Progenitor cell of endocrine pancreas (in vitro differentiated cells): ENCODE results near the gene IDUA. TPM values are rescaled to one million over a fixed set of nuclear protein-coding genes. Genes with fewer than 3 reads are reported as not detected.

ENCODE experiments used
- DNase-seq: peaks from one replicate; pipeline ENCODE4 v3.0.0; 2021; ENCODE audit warnings: low spot score; ENCODE audit not compliant: unreplicated experiment
- H3K27ac Mint-ChIP-seq: 2 replicates; pipeline ENCODE4 v1.8.0; 2021; ENCODE audit warnings: mild to moderate bottlenecking, moderate library complexity, mixed read lengths
- H3K27me3 Mint-ChIP-seq: 2 replicates; pipeline ENCODE4 v1.8.0; 2021; ENCODE audit warnings: mixed read lengths
- H3K36me3 Mint-ChIP-seq: 2 replicates; pipeline ENCODE4 v1.8.0; 2022; ENCODE audit warnings: mixed read lengths; ENCODE audit not compliant: insufficient read depth
- H3K4me1 Mint-ChIP-seq: 2 replicates; pipeline ENCODE4 v1.8.0; 2021; ENCODE audit warnings: low read depth, mixed read lengths
- H3K4me3 Mint-ChIP-seq: 2 replicates; pipeline ENCODE4 v1.8.0; 2021; ENCODE audit warnings: low read depth, mild to moderate bottlenecking, moderate library complexity, mixed read lengths
- H3K9me3 Mint-ChIP-seq: 2 replicates; pipeline ENCODE4 v1.8.0; 2021; ENCODE audit warnings: low read depth, mixed read lengths
- total RNA-seq: library from RNA; stranded (reverse); gene quantifications from 2 replicates; pipeline ENCODE4 v1.2.1, GENCODE V29; 2021
- TF ChIP-seq, protein P1 (sequence below): fragments of 200-600 bp; sonication (generic); IDR thresholded peaks from one replicate; pipeline ENCODE4 v1.5.0; 2021; ENCODE audit warnings: antibody characterized with exemption, mild to moderate bottlenecking; ENCODE audit not compliant: unreplicated experiment

IDUA gene
- total RNA-seq, 1 donor from 2014 or later = 87.0 TPM

DNA sequence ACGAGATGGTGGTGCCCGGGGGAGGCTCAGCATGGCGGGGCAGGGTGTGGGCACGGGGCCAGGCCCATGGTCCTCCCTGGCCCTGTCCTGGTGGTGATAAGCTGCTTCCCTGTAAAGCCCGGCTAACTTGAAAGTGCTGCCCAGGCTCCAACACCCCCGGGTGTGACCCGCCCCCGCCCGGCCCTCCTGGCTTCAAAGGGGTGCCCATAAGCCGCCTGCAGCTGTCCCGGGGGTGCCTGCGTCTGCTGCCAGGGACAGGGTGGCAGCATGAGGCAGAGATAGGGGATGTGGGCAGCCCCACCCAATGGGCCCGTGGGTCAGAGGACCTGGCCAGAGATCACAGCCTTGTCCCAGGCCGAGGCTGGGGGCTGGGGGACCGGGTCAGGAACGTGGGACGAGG lies 42.7 kb downstream of the IDUA start:
- H3K4me1 Mint-ChIP-seq = peaks cover 2% of the 10 kb centered on the region
- TF ChIP-seq, protein P1, sequence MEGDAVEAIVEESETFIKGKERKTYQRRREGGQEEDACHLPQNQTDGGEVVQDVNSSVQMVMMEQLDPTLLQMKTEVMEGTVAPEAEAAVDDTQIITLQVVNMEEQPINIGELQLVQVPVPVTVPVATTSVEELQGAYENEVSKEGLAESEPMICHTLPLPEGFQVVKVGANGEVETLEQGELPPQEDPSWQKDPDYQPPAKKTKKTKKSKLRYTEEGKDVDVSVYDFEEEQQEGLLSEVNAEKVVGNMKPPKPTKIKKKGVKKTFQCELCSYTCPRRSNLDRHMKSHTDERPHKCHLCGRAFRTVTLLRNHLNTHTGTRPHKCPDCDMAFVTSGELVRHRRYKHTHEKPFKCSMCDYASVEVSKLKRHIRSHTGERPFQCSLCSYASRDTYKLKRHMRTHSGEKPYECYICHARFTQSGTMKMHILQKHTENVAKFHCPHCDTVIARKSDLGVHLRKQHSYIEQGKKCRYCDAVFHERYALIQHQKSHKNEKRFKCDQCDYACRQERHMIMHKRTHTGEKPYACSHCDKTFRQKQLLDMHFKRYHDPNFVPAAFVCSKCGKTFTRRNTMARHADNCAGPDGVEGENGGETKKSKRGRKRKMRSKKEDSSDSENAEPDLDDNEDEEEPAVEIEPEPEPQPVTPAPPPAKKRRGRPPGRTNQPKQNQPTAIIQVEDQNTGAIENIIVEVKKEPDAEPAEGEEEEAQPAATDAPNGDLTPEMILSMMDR = no peak
- H3K27me3 Mint-ChIP-seq = no peaks in the 10 kb centered on the region
- DNase-seq = no peak
- no peak overlapping the region for H3K4me3 Mint-ChIP-seq
- peaks cover 7% of the 10 kb centered on the region for H3K36me3 Mint-ChIP-seq
- H3K27ac Mint-ChIP-seq = no peak overlapping the region
- H3K9me3 Mint-ChIP-seq = no peaks in the 10 kb centered on the region

DNA sequence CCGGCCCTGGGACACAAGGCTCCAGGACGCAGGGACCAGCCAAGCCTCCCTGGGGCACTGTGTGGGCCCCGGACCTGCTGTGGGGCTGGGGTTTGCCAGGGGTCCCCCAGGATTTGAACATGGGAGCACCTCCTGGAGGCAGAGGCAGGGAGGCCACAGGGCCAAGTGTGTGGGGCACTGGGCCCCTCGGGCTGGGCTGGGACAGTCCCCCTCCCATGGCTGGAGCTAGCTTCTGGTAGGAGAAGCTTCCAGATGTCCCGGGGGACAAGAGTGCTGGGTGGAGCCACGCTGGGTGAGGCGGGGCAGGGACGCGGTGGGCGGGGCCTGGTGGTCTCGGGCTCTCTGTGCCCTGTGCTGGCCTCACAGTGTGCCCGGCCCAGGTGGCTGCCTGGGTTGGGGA lies 43.2 kb downstream of the IDUA start:
- no peaks in the 10 kb centered on the region for H3K27me3 Mint-ChIP-seq
- no peak overlapping the region for H3K4me3 Mint-ChIP-seq
- no peaks in the 10 kb centered on the region for H3K9me3 Mint-ChIP-seq
- DNase-seq = no peak
- TF ChIP-seq, protein P1 = no peak
- H3K27ac Mint-ChIP-seq = no peak overlapping the region
- H3K4me1 Mint-ChIP-seq = peaks cover 2% of the 10 kb centered on the region
- H3K36me3 Mint-ChIP-seq = peaks cover 6% of the 10 kb centered on the region

DNA sequence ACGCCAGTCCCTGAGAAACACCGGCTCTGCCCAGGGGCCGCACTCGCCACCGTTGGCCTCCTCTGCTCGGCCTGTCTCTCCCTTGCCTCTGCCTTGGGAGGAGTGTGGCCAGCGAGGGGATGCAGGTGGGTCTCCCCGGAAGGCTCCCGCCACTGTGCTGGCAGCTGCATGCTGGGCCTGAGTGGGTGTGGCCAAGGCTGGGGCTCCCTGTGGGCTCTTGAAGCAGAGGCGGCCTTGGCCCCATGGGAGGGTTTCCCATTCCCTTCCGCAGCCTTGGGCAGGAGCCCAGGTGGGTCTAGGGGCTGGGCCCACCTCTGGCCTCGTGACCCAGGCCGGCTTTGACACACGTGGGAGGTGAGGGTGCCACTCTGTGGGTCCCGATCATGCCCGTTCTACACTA lies 43.7 kb downstream of the IDUA start:
- Mint-ChIP-seq H3K4me1 (peaks cover 2% of the 10 kb centered on the region), H3K27me3 (no peaks in the 10 kb centered on the region), H3K36me3 (peaks cover 2% of the 10 kb centered on the region), H3K27ac (peak overlapping the region; percentile 56), H3K4me3 (no peak overlapping the region), H3K9me3 (no peaks in the 10 kb centered on the region)
- TF ChIP-seq, protein P1 = no peak
- no peak for DNase-seq

DNA sequence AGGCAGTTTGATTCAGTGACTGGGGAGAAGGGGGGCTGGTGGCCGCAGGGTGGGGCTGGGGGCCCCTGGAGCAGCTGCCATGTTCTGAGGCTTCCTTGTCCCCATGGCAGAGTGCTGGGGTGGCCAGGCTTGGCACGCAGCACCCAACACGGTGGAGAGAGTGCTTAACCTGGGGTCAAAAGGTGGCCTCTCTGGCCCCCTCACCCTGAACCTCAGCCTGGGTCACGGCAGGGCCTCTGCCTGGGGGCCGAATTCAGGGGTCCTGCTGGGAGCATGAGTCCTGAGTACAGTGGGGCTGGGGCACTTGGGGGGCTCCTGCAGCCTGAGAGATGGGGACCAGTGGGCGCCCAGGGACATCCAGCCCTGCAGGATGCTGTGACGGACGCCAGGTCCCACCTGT lies 44.5 kb downstream of the IDUA start:
- H3K9me3 Mint-ChIP-seq = no peaks in the 10 kb centered on the region
- H3K4me3 Mint-ChIP-seq = no peak overlapping the region
- no peak overlapping the region for H3K27ac Mint-ChIP-seq
- no peaks in the 10 kb centered on the region for H3K36me3 Mint-ChIP-seq
- H3K4me1 Mint-ChIP-seq = peaks cover 2% of the 10 kb centered on the region
- no peak for DNase-seq
- no peaks in the 10 kb centered on the region for H3K27me3 Mint-ChIP-seq
- TF ChIP-seq, protein P1 = no peak

GRCh38 chr4:1031956-1032795 lies 45.3 kb downstream of the IDUA start:
- H3K9me3 Mint-ChIP-seq = no peaks in the 10 kb centered on the region
- no peak for DNase-seq
- TF ChIP-seq, protein P1 = no peak
- H3K4me1 Mint-ChIP-seq = peaks cover 2% of the 10 kb centered on the region
- H3K27ac Mint-ChIP-seq = no peak overlapping the region
- H3K36me3 Mint-ChIP-seq = no peaks in the 10 kb centered on the region
- H3K27me3 Mint-ChIP-seq = no peaks in the 10 kb centered on the region
- H3K4me3 Mint-ChIP-seq = no peak overlapping the region
